Urinary bladder (tissue), 4 donors: ENCODE results near the gene ADARB1. TPM values are rescaled to one million over a fixed set of nuclear protein-coding genes. Genes with fewer than 3 reads are reported as not detected.

ENCODE experiments used
- DNase-seq: peaks from one replicate; pipeline ENCODE4 v3.0.0-alpha.2; 2015; ENCODE audit errors: extremely low spot score
- H3K27ac ChIP-seq: one replicate; pipeline ENCODE4 v1.5.1; 2013; ENCODE audit warnings: low read depth, mild to moderate bottlenecking, moderate library complexity
- H3K36me3 ChIP-seq: one replicate; pipeline ENCODE4 v1.6.1; 2013; ENCODE audit warnings: mild to moderate bottlenecking, moderate library complexity; ENCODE audit not compliant: insufficient read depth
- H3K4me1 ChIP-seq: one replicate; pipeline ENCODE4 v1.6.1; 2013; ENCODE audit warnings: mild to moderate bottlenecking, moderate library complexity; ENCODE audit not compliant: insufficient read depth
- H3K4me3 ChIP-seq: one replicate; pipeline ENCODE4 v1.5.1; 2013; ENCODE audit warnings: low read depth, low read length
- WGBS: extraction: QIAGEN DNeasy Blood & Tissue Kit; methylation state at CpG from one replicate; pipeline ENCODE4 v1.1.7; 2013; 5-methylcytosine and 5-hydroxymethylcytosine counted together
- polyA plus RNA-seq: library from polyadenylated mRNA; stranded (reverse); fragments of 200-250 nt; gene quantifications from one replicate; pipeline ENCODE4 v1.2.3, GENCODE V29; 2013
- total RNA-seq: library from RNA; depleted of rRNA; stranded (reverse); fragments of >200 nt; gene quantifications from one replicate; pipeline ENCODE4 v1.2.3, GENCODE V29; 2014
- donor health status: healthy with polysubstance abuse.
- donor health status: healthy.

ADARB1 gene
- total and polyA plus RNA-seq, 2 donors: 35.3 to 79.8 TPM

DNA sequence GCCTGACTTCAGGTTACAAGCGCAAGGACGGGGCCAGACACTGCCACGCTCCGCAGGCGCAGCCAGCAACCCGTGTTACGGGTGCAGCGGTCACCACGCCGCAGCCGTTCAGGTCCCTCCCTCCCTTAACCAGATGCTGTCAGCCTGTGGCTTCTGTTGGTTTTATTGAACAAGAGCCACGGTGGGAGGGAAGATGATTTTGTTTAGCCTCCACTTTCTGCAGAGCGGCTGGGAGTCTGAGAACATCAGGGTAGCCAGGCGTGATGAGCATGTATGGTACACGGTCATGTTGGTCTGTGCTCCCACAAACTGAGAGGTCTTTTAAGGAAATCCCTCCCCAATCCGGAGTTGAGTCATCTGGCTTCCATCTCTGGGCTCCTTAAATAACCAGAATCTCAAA is 18.5 kb upstream of the ADARB1 start:
- Histone ChIP-seq H3K4me1 (no peaks in the 10 kb centered on the region), H3K36me3 (no peaks in the 10 kb centered on the region), H3K27ac (no peak overlapping the region), H3K4me3 (no peak overlapping the region)
- 50% methylated on average over 16 of the region's 16 CpGs for WGBS
- no peak for DNase-seq

DNA sequence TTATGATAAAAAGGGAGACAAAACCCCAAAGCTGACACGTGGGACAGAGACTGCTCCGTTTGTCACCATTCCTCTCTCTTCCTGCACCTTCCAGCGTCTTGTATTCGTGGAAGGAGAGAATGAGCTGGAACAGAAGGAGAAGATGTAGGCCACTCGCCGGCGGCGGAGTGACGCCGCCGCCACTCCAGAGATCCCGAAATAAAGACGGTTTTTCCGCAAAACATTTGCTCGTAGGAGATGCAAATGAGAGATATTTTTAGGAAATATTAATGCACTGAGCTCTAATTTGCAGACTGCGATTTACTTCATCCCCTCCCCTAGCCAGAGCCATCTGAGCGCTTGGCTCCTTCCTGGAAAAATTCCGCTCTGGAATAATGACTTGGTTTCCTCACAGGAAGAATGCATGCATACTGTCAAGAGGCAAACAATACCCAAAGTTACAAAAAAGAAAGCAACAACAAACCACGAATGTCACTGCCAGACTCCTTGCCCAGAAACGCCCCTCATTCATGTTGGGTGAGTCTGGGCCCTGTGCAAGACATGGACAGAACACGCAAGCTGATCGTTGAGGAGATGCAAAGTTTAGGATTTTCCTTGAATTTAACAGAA is 18.0 kb upstream of the ADARB1 start:
- Histone ChIP-seq H3K4me1 (no peaks in the 10 kb centered on the region), H3K36me3 (no peaks in the 10 kb centered on the region), H3K27ac (no peak overlapping the region), H3K4me3 (no peak overlapping the region)
- 76% methylated on average over 22 of the region's 22 CpGs for WGBS
- no peak for DNase-seq

- no peaks in the 10 kb centered on the region for H3K36me3 ChIP-seq
- H3K27ac ChIP-seq: no peak overlapping the region
- H3K4me1 ChIP-seq: no peaks in the 10 kb centered on the region
- 86% methylated on average over 12 of the region's 12 CpGs for WGBS
- no peak overlapping the region for H3K4me3 ChIP-seq
- no peak for DNase-seq
Observed at GRCh38 chr21:45056917-45057560, 17.3 kb upstream of the ADARB1 start.

GRCh38 chr21:45057886-45058285 is 16.5 kb upstream of the ADARB1 start:
- WGBS: 86% methylated on average over 14 of the region's 14 CpGs
- no peak overlapping the region for H3K27ac ChIP-seq

GRCh38 chr21:45059121-45059520 is 15.3 kb upstream of the ADARB1 start:
- Histone ChIP-seq H3K36me3 (no peaks in the 10 kb centered on the region), H3K27ac (no peak overlapping the region), H3K4me3 (no peak overlapping the region), H3K4me1 (no peaks in the 10 kb centered on the region)
- DNase-seq: no peak
- 87% methylated on average over 4 of the region's 4 CpGs for WGBS

More at GRCh38 chr21:45057886-45058285, 16.5 kb upstream of the ADARB1 start:
- no peak for DNase-seq
- Histone ChIP-seq H3K4me1 (no peaks in the 10 kb centered on the region), H3K36me3 (no peaks in the 10 kb centered on the region), H3K4me3 (no peak overlapping the region)

DNA sequence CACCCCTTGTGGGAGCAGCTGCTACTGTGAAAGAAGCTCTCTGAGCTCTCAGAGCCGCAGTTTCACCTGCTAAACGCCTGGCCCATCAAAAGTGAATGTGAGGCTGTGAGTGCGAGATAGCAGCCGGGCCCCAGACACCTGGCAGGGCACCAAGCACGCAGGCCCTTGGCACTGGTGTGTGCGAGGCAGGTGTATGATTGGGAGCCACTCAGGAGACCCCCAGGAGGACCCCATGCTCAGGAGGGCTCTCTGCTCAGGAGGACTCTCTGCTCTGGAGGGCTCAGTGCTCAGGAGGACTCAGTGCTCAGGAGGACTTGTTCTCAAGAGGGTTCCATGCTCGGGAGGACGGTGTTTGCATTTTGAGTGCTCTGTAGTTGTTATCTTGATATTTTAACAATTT is 14.3 kb upstream of the ADARB1 start:
- no peak overlapping the region for H3K27ac ChIP-seq
- H3K36me3 ChIP-seq: no peaks in the 10 kb centered on the region
- no peak for DNase-seq
- no peak overlapping the region for H3K4me3 ChIP-seq
- 82% methylated on average over 8 of the region's 8 CpGs for WGBS
- no peaks in the 10 kb centered on the region for H3K4me1 ChIP-seq

GRCh38 chr21:45060675-45061311 is 13.6 kb upstream of the ADARB1 start:
- WGBS: 69% methylated on average over 9 of the region's 9 CpGs
- Histone ChIP-seq H3K27ac (no peak overlapping the region), H3K4me3 (no peak overlapping the region), H3K36me3 (no peaks in the 10 kb centered on the region), H3K4me1 (no peaks in the 10 kb centered on the region)
- DNase-seq: no peak

DNA sequence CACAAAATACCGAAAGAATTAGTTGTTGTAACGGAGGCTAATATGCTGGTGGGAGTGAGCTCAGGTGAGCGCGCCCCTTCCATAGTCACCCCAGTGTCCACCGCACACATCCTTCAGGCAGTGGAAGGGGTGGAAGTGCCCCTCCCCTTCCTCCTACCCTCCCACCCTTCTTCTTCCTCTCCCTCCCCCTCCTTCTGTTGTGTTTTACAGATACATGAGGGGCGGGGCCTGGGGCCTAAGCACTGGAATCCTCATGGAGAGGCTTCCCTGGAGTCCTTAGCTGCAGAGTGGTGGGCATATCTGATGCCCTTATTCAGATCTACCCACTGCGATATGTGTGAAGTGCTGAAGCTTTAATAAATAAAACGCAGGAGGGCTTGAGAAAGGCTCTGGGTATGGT is 10.3 kb upstream of the ADARB1 start:
- no peak for DNase-seq
- H3K4me1 ChIP-seq: no peaks in the 10 kb centered on the region
- 80% methylated on average over 8 of the region's 8 CpGs for WGBS
- no peaks in the 10 kb centered on the region for H3K36me3 ChIP-seq
- no peak overlapping the region for H3K4me3 ChIP-seq
- no peak overlapping the region for H3K27ac ChIP-seq

DNA sequence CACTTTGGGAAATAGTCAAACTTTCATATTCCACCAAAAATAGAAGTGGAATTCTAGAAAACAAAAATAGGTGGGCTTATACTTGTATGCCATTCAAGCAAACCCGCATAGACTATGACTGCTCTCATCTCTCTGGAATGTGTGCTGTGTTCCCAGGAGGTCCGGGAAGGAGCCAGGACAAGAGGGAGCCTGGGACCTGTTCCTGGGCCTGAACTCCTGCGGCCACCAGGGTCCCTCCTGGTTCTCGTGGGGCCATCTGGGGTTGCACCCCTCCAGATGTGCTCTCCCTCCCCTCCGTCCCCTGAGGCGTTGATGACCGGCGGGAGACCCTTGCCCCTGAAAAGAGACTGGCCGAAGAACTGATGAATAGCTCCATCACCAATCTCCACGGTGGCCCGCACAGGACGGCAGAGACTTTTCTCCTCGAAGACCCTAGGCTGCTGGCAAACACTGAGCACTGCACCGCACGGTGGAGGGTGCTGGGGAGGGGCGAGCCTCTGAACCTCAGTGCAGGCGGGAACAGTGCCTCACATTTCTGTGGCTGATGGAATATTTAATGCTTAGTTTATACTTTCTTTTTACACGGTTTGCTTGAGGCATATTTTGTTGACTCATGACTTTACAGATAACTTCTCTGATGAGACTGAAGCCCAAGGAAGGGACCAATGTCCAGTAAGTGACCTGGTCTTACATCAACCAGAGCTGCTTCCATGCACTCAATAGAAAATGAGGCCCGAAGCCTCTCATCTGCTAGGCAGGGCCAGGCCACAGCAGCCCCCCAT is 9.6 kb upstream of the ADARB1 start:
- Histone ChIP-seq H3K4me1 (no peaks in the 10 kb centered on the region), H3K36me3 (no peaks in the 10 kb centered on the region), H3K4me3 (no peak overlapping the region), H3K27ac (no peak overlapping the region)
- DNase-seq: no peak
- WGBS: 73% methylated on average over 19 of the region's 19 CpGs

GRCh38 chr21:45067462-45068285 is 6.7 kb upstream of the ADARB1 start:
- H3K36me3 ChIP-seq: no peaks in the 10 kb centered on the region
- no peak for DNase-seq
- 89% methylated on average over 18 of the region's 18 CpGs for WGBS
- H3K27ac ChIP-seq: no peak overlapping the region
- H3K4me3 ChIP-seq: no peak overlapping the region
- no peaks in the 10 kb centered on the region for H3K4me1 ChIP-seq

DNA sequence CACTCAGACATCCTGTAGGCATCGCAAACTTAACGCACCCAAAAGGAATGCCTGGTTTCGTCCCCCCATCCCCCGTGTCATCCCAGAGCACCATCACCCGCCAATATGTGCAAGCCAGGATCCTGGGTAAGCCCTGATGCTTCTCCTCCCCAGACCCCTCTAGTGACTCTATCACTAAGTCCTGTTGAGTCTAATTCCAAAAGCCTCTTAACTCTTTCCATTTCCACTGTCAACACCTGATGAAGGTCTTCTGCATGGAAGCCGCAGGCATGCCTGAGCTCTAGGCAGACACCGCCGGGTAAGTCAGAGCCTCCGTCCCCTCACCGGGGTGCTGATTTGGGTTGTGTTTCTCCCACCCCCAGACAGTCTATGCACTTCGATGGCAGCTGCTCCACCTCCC is 5.3 kb upstream of the ADARB1 start:
- H3K36me3 ChIP-seq: no peaks in the 10 kb centered on the region
- H3K4me3 ChIP-seq: no peak overlapping the region
- WGBS: 92% methylated on average over 11 of the region's 11 CpGs
- no peaks in the 10 kb centered on the region for H3K4me1 ChIP-seq
- H3K27ac ChIP-seq: no peak overlapping the region
- DNase-seq: no peak

DNA sequence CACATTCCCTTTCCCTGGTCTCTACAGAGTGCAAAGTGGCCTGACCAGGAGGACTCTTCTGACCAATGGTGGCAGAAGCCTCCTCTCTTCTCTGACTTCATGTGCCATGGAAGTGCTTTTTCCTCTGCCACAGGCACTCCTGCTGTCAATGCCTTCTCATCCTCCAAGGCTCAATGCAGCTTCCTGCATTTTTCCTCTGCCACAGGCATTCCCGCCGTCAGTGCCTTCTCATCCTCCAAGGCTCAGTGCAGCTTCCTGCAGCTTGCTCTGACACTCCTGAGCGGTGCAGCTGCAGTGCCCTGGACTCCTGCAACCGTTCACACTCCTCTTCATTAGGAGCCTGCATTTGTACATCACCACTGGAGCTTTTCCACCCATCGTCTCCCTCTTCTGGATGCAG is 4.7 kb upstream of the ADARB1 start:
- DNase-seq: no peak
- H3K4me3 ChIP-seq: no peak overlapping the region
- 75% methylated on average over 5 of the region's 5 CpGs for WGBS
- no peaks in the 10 kb centered on the region for H3K4me1 ChIP-seq
- no peak overlapping the region for H3K27ac ChIP-seq
- no peaks in the 10 kb centered on the region for H3K36me3 ChIP-seq
